HG03520 (cell line): Measurements from ENCODE around the gene ENHO.

ENCODE experiments used
- ATAC-seq: cut with Tn5 transposase; IDR thresholded peaks from one replicate; pipeline ENCODE4 v1.9.1; 2021; ENCODE audit warnings: mild to moderate bottlenecking, moderate library complexity; ENCODE audit not compliant: unreplicated experiment

Gene ENHO

DNA sequence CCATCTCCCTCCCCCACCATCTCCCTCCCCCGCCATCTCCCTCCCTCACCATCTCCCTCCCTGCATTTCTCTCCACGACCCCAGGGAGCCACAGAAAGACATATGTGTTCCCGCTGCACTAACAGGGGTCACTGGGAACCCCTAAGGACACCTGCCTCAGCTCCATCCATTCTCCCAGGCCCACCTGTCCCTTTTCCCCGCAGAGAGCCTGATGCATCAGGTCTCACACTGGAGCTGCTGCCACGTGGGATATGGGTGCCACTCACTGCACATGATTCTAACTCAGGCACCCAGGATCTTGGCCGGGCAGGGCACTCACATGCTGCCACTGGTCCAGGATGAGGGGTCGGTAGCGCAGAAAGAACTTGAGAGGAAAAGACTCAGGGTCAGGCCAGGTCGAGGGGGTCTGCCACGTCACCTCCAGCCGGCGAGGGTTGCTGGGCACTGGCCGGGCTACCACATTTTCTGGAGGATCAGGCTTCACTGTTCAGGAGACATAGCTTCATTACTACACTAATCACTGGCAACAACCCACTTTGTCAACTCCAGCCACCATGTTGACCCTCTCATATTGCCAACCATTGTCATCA, 33.2 kb upstream of the ENHO start:
- ATAC-seq = no peak

DNA sequence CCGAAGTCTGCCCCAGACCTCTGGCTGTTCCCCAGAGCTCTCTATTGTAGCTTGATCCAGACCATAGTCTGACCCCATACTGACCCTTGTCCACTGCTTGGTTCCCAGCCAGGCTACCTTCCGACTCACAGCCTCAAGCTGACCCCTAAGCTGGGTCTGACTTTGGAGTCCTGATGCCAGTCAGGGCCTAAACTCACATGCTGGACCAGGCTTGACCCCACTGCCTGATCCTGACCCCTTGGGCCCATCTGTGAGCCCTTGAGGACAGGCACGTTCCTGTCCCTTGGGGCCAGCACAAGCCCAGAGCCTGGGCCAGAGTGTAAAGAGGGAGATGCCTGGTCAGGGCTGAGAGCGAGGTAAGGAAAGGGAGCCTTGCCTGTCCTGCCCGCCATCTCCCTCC, 32.7 kb upstream of the ENHO start:
- no peak for ATAC-seq

DNA sequence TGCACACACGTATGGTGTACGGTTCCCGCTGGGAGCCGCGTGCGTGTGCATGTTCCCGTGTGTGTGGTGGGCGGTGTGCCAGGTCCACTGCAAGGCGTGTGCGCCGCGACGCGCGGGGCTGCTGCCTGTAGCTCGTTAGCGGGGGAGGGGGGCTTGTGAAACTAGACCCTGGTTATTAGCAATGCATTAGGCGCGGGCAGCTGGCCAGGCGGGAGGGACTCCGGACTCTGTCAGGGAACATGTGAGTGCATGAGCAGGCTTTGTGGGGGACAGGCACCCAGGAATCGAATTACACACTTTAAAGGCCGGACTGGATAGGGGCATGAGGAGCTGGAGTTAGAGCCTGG, 32.2 kb upstream of the ENHO start:
- no peak for ATAC-seq

DNA sequence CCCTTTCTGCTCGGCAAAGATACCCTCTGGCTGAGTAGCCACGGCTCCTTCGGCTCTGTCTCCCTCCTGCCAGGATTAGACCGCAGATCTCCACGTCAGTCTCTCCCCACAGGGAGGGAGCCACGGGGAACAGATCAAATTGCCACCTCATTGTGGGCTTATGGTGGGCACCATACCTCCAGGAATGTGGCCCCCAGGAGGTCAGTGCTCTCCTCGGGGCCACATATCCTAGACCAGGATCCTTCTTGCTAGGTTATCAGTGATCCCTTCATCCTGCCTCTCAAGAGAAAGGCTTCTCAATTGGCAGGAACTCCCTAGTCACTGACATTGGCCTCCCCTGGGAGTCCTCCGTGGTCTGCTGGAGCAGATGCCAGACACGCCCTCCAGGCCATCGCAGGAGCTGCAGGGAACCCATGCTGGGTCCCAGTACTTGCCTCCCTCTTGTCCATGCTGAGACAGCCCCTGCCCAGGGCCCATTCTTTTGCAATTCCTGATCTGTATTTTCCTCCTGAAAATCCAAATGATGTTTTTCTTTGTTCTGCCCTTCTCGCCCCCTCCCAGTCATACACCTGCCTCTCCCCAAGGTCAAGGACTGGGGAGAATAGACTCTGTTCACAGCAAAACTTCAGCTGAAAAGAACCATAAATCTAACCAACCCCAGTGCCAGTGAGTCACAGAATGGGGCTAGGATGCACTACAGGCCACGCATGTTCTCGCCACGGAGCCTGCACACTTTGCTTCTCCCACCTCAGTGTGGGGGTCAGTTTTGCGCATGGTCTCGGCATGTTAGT, 31.6 kb upstream of the ENHO start:
- no peak for ATAC-seq

DNA sequence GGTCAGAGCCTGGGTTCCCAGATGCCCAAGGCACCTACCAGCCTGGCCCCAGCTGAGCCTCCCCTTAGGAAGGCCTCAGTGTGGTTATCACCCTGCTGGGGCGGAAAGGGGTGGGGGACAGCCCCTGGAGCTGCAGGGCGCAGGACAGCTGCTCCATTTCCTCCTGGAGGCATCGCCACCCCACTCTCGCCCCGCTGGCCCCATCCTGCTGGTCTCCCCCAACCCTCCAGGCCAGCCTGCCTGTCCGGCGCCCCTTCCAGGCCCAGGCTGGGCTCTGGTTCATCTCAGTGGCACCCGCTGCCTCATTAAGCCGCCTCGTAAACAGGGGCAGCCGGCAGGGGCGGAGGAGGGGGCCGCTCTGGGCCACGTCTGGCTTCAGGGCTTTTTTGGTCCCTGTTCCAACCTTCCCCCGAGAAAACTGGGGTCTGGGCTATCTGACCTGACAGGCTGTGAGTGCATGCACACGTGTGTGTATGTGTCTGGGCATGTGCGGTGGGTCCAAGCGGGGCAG, 30.8 kb upstream of the ENHO start:
- no peak for ATAC-seq

DNA sequence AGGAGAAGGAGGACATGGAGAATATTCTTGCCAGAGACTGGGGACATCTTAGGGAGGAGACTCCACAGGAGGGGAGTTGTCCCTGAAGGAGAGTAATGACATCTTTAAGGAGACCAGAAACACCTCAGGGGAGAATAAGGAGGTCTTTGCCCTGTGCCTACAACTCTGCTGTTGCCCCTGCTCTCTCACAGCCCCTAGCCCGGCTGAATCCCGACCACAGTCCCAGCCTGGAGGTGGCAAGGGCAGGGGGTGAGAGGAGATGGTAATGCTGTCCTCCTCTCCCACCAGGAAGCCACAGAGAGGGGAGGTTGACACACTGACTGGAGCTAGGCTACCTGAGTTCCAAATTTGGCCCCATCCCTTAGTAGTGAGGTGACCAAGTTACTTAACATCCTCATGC, 30.2 kb upstream of the ENHO start:
- ATAC-seq = no peak

DNA sequence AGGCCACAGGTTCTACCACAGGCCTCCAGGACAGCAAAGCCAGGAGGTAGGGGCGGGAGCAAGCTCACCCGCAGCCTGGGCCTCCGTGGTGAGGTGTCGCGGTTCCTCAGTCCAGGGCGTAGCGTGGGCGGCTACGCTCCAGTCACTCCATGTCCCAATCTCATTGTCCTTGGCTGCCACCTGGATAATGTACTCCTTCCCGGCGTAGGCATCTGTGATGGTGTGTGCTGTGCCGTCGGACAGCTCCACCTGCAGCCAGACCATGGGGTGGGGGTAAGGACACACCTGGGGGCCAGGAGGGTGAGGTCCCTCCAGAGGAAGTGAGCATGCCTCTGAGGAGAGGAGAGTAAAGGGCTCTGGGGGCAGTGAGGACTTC, 29.8 kb upstream of the ENHO start:
- ATAC-seq = no peak

DNA sequence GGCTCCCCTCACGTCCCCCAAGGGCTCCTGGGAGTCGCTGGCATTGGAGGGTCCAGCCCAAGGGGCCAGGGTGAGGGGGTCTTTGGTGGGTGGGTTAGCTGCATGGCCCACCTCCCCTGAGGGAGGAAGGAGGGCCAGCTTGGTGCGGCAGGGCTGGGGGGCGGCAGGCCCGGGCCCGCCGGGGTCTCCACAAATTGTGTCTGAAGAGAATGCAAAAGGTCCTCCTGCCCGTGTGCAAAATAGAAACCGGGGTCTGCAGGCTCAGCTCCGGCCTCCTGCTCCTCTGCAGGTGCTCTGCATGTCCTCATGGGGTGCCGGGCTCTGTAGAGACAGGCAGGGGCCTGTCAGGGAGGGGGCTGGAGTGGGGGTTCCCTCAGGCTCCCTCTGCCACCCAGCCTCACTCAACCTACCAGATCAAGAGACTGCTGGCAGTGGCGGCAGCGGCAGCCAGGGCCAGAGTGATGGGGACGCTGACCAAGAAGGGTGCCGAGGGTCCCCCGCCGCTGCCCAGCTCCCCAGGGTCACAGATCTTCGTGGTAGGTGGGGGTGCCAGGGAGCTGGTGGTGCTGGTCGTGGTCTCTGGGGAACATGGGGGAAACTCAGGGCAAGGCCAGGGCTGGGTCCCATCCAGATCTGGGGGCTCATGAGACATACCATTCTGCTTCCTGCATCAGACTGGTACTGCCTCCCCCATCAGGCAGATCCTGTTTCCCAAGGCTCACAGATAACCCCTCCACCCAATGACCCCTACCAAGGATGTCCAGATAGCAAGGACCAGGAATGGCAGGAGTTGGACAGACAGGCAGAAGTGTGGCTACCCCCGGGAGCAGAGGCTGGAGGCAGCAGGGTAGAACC, 29.2 kb upstream of the ENHO start:
- ATAC-seq = no peak

DNA sequence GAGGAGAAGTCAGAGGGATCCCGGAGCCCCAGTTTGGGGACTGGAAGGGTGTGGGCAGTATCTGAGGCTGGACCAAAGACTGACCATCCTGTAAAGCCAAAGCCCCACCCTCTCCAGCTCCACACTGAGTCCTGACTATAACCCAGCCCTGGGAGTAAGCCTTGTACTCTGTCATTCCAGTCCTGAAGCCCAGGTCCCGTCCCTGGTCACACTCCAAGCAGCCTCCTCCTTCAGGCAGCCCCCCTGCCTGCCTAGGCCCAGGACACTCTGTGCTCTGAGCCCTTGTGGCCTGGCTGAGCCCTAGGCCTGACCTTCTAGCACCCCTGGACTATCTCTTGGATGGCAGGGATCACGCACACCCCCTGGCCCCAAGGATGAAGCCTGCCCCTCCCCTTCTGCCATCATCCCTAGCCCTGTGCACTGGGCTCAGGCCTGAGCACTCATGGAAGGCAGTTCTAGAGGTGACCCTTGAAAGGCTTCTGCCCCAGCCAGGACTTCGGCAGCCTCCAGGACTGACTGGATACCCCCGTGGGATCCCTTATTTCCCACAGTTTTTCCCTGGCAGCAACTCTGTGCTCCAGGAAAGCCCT, 28.0 kb upstream of the ENHO start:
- ATAC-seq = no peak

DNA sequence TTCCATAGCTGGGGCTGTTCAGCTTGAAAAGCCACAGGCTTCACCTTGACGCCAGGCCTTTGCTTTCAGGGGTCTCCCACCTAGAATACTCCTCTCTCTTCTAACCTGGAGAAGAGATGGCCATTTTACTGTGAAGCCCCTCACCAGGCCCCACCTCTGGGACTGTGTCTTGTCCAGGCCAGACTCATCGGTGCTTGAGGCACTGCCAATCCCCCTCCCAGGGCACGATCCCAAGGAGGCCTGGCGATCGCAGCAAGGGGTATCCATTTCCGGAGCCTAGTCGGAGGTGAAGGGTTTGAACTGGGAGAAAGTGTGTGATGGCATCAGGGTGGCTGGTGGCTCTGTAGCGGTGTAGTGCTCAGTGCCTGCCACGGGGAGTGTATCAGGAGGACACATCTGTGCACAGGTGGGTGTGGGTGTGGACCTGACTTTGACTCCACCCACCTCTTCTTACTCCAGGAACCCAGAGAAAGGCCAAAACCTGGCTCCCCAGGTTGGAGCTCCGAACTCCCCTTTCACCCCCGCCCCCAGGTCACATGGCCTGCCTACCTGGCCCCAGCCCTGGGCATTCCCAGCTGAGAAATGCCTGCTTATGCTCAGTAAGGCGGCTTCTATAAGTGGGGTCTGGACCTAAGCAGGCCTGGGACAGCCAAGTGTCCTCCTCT, 27.4 kb upstream of the ENHO start:
- ATAC-seq = no peak

DNA sequence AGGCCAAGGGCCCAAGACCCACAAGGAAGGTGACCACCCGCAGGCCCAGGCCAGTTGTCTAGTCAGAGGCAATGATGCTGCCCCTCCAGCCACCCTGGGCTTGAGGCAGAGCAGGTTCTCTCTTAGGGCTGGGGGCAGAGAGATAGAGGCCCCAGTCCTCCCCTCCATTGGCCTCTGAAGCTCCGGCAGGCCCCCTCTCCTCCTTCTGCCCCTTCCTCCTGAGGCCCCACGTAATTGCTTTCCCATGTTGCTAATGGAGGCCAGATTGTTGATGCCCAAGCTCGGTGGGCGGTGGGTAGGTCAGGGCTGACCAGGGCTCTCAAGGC, 26.6 kb upstream of the ENHO start:
- no peak for ATAC-seq

DNA sequence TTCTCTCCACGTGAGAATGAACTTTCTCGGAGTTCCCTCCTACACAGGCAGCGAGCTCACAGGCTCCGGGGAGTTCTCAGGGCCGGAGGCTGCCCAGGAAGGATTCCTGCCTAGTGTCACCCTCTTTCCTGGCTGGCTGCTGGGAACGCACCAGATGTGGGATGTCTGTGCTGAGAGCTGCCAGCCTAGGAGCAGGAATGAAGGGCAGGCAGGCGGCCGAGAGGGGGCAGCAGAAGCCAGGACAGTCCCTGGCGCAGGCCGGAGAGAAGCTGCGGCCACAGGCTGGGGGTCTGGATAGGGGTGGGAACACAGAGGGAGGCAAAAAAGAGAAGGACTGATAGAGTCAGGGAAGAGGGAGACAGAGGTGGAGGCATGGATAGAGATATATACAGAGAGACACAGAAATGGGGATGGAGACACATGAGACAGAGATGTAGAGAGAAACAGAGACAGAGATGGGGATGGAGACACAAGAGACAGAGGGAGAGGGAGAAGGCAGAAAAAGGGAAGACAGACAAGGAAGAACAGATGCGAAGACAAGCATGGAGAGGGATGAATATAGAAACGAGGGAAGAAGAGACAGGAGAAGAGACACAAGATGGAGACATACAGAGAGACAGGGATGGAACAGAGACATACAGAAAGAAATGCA, 25.3 kb upstream of the ENHO start:
- no peak for ATAC-seq

DNA sequence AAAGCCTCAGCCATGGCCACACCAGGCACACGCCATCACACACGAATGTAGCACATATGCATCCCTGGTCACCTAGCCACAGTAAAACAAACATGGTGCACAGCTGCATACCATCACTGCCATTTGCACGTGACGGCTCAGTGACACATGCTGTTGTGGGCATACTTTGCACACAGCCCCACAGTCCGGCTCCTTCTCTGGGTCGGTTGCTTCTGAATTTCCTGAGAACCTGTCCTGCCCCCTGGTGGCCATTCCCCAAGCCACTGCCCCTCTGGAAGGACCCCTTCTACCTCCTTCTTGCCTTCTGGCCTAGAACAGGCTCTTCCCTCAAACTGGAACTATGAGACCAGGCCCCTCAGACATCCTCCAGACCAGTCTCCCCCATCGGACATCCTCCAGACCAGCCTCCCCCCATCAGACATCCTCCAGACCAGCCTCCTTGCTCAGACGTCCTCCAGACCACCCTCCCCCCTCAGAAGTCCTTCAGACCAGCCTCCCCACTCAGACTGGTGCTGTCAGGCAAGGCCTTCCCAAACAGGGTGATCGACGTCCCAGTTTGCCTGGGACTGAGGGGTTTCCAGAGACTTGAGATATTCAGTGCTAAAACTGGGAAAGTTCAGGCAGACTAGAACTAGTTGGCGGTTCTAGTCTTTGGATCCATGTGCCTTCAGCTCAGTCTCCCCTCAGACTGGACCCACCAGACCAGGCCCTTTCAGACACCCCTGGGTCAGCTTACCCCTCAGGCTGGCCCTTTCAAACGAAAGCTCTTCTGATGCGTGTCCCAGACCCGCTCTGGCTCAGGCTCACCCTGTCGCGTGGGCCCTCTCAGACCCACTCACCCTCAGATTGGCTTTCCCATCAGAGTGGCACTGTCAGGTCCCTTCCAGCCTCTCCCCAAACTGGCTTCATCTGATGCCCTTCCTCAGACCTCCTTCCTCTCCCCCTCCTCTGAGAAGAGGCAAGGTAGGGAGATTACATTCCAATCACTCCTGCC, 24.3 kb upstream of the ENHO start:
- no peak for ATAC-seq

DNA sequence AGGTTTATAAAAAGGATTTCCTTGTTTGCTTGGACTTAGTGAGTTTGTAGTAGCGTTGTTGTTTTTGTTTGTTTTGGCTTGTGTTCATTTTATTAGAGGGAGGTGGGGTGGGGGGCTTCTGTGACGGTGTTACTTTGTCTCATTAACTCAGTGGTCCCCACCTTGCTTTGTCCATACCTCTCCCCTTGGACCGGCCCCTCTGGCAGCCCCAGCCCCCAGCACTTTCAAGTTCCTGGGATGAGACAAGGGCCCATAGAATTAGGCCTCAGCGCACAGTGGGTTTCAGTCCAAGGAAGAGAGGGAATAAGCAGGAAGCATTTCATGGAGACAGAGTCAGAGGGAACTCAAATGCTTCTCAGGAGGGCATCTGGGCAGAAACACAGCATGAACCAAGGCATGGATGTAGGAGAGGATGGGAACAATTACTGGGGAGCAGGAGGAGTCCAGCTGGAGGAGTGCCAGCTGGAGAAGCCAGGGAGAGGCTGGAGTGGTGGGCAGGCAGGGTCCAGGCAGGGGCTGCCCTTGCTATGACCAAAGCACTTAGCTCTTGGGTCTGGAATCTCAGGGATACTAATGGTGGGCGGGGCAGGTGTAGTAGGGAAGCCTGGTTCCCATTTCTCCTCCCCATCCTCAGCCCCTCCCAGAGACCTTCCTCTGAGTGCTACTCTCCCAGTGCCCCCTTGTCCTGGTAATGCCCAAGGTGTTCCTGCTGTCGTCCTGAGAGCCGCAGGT, 23.5 kb upstream of the ENHO start:
- no peak for ATAC-seq

DNA sequence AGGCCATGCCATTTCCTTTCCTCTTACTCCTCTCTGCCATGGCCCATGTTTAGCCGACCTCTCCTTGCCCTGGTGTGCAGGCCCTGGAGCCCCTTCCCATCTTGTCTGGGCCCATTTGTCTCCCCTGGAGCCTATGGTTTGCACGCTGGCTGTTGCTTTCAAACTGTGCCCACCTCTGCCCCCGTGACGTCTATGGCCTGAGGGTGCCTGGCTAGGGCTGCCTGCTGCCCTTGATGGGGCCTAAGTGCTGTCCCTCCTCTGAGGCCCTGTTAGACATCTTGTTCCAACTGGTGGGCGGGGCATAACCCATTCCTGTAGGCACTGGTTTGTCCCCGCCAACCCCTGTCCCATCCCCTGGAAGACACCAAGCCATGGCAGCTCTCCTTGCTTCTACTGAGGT, 22.7 kb upstream of the ENHO start:
- no peak for ATAC-seq

DNA sequence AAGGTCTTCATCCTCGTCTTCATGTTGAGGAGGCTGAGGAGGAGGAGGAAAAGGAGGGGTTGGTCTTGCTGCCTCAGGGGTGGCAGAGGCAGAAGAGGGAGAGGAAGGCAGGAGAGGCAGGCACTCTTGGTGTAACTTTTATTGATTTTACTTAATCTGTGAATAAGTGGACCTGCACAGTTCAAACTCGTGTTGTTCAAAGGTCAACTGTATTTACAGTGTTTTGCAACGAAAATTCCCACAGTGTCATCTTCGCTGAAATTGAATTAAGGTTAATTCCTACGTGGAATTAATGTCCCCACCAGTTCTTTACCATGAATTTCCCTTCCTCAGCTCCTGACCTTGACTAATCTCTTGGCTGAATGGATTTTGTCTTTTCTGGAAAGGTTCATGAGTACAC, 21.2 kb upstream of the ENHO start:
- no peak for ATAC-seq

DNA sequence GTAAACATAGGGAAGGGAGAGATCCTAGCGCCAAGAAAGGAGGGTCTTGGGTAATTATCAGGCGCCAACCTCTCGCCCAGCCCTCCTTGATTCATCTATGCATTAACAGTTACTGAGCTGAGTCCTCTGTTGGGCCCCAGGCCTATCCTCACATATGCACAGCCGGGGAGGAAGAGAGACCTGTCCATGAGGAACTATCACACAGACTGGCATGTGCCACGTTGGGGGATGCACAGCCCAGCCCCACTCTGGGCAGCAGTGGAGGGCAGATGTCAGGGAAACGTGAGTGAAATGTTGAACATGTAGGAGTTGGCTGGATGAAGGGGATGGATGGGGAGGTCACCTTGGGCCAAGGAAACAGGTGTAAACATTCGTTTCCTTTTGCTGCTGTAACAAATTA, 18.8 kb upstream of the ENHO start:
- no peak for ATAC-seq

DNA sequence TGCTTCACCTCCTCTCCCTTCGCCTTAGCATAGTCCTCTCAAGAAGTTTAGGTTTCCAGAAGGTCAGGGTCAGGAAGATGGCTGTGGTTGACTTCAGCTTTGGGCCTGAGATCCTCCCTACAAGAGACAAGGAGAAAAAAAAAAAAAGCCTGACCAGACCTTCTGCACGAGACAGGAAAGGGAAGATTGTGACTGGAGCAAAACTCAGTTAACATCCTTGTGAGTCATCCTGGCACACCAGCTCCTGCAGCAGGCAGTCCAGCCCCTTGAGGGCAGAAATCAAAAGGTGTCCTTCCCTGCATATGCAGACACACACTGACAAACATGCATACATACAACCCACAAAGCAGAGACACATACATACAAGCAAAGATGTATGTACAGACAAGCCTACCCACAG, 18.0 kb upstream of the ENHO start:
- no peak for ATAC-seq

DNA sequence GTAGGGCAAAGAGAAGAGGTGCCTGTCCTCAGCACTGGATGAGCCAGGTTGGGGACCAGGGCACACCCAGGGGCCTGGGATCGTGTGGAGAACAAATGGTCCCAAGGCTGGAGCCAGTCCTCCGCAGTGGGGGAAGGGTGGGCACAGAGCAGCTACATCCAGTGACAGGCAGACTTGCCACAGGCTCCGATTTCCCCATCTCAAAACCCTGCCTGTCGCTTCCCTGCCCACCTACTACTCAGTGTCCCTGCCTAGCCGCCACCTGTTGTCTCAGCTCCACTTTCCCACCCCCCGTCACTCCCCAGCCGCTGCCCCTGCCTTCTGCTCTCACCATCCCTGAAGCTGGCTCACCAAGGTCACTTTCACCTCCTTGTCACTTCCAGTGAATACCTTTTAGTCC, 13.9 kb upstream of the ENHO start:
- ATAC-seq = no peak
